CD14-positive monocyte (primary cell): ENCODE data around the gene R3HCC1L. TPM values are rescaled to one million over a fixed set of nuclear protein-coding genes. Genes with fewer than 3 reads are reported as not detected.

Source experiments
- DNase-seq, 3 donors: peaks; one replicate each; pipeline ENCODE4 v3.0.0-alpha.2; 2011 to 2022
- H2AFZ ChIP-seq: 2 replicates; pipeline ENCODE4 v1.6.0; 2012; ENCODE audit warnings: mild to moderate bottlenecking, low read depth, low read length, inconsistent platforms; ENCODE audit not compliant: insufficient read depth, poor library complexity, severe bottlenecking
- H3K27ac ChIP-seq, 2 donors: 1 replicate in 1 of 2; 2 replicates in 1 of 2; pipeline ENCODE4 v1.5.1; 2012 to 2013; ENCODE audit warnings: low read length in 2 of 2, control low read depth in 1 of 2, inconsistent platforms in 1 of 2, low read depth in 1 of 2, mild to moderate bottlenecking in 1 of 2
- H3K27me3 ChIP-seq, 2 donors: one replicate each; pipeline versions ENCODE4 v1.6.0 to v1.6.1; 2011 to 2013; ENCODE audit warnings: low read length in 2 of 2; ENCODE audit not compliant: control insufficient read depth in 2 of 2, insufficient read depth in 2 of 2
- H3K36me3 ChIP-seq, 2 donors: replicated peaks in 1 of 2; 1 replicate in 1 of 2; 2 replicates in 1 of 2; pipeline versions ENCODE4 v1.5.1 to v1.6.1; 2012 to 2013; ENCODE audit warnings: low read length in 2 of 2, control low read depth in 1 of 2, inconsistent platforms in 1 of 2, mild to moderate bottlenecking in 1 of 2; ENCODE audit not compliant: insufficient read depth in 2 of 2, control insufficient read depth in 1 of 2
- H3K4me1 ChIP-seq, 2 donors: 1 replicate in 1 of 2; 2 replicates in 1 of 2; pipeline versions ENCODE4 v1.5.1 to v1.6.1; 2012 to 2013; ENCODE audit warnings: low read length in 2 of 2, control low read depth in 1 of 2, inconsistent platforms in 1 of 2, mild to moderate bottlenecking in 1 of 2, moderate library complexity in 1 of 2; ENCODE audit not compliant: insufficient read depth in 2 of 2, control insufficient read depth in 1 of 2
- H3K4me2 ChIP-seq: replicated peaks from 2 replicates; pipeline ENCODE3; 2012; ENCODE audit warnings: low read length, moderate library complexity, mild to moderate bottlenecking; ENCODE audit not compliant: poor library complexity, severe bottlenecking; ENCODE audit errors: extremely low read depth
- H3K4me3 ChIP-seq, 3 experiments: fragments of 200-600 bp in 1 of 3; sonication (generic) in 1 of 3; replicated peaks in 1 of 3; 1 replicate in 2 of 3; 2 replicates in 1 of 3; pipeline ENCODE4 v1.5.1; 2011 to 2013; ENCODE audit warnings: low read length in 3 of 3, mild to moderate bottlenecking in 3 of 3, control low read depth in 2 of 3, low read depth in 2 of 3, inconsistent platforms in 1 of 3, moderate library complexity in 1 of 3
- H3K79me2 ChIP-seq: 2 replicates; pipeline ENCODE4 v1.6.0; 2012; ENCODE audit warnings: mild to moderate bottlenecking, control low read depth, inconsistent platforms, low read length, moderate library complexity; ENCODE audit not compliant: insufficient read depth
- H3K9ac ChIP-seq: 2 replicates; pipeline ENCODE4 v1.6.0; 2017; ENCODE audit warnings: low read length, mild to moderate bottlenecking; ENCODE audit not compliant: insufficient read depth, poor library complexity, severe bottlenecking
- H3K9me3 ChIP-seq, 2 donors: replicated peaks in 1 of 2; 1 replicate in 1 of 2; 2 replicates in 1 of 2; pipeline versions ENCODE4 v1.5.1 to v1.6.1; 2012 to 2013; ENCODE audit warnings: low read length in 2 of 2, control low read depth in 1 of 2; ENCODE audit not compliant: control insufficient read depth in 1 of 2, insufficient read depth in 1 of 2
- H4K20me1 ChIP-seq: 2 replicates; pipeline ENCODE4 v1.6.0; 2012; ENCODE audit warnings: mild to moderate bottlenecking, low read length, control low read depth, moderate library complexity; ENCODE audit not compliant: insufficient read depth
- H3K27ac Mint-ChIP-seq, 7 donors: one replicate each; pipeline ENCODE4 v1.8.0; 2020; ENCODE audit warnings: mild to moderate bottlenecking in 7 of 7, mixed read lengths in 7 of 7, moderate library complexity in 6 of 7, inconsistent platforms in 2 of 7
- H3K27me3 Mint-ChIP-seq, 3 donors: one replicate each; pipeline ENCODE4 v1.8.0; 2021 to 2022; ENCODE audit warnings: low read depth in 3 of 3, mild to moderate bottlenecking in 3 of 3, mixed read lengths in 3 of 3, moderate library complexity in 3 of 3, inconsistent platforms in 1 of 3
- H3K36me3 Mint-ChIP-seq, 2 donors: one replicate each; pipeline ENCODE4 v1.8.0; 2020; ENCODE audit warnings: mixed read lengths in 2 of 2, inconsistent platforms in 1 of 2, mild to moderate bottlenecking in 1 of 2
- H3K4me1 Mint-ChIP-seq: one replicate; pipeline ENCODE4 v1.8.0; 2020; ENCODE audit warnings: mild to moderate bottlenecking, mixed read lengths
- H3K4me3 Mint-ChIP-seq, 2 donors: one replicate each; pipeline ENCODE4 v1.8.0; 2020; ENCODE audit warnings: mild to moderate bottlenecking in 2 of 2, mixed read lengths in 2 of 2, moderate library complexity in 1 of 2
- H3K9me3 Mint-ChIP-seq, 7 donors: one replicate each; pipeline ENCODE4 v1.8.0; 2020 to 2022; ENCODE audit warnings: mixed read lengths in 7 of 7, mild to moderate bottlenecking in 6 of 7, moderate library complexity in 6 of 7, inconsistent platforms in 2 of 7
- WGBS: methylation state at CpG from one replicate; pipeline ENCODE4 v1.1.5; 2013; ENCODE audit warnings: missing lambda C conversion rate; ENCODE audit not compliant: insufficient coverage; 5-methylcytosine and 5-hydroxymethylcytosine counted together
- intact Hi-C, 2 donors: fragments of 100-400 bp; cut with micrococcal nuclease; formaldehyde crosslinking; loops; one replicate each; pipeline versions ENCODE4 v1.15.0 to v1.15.1; 2023
- polyA plus RNA-seq, 3 donors: library from polyadenylated mRNA; depleted of rRNA in 1 of 3; unstranded in 2 of 3; stranded (reverse) in 1 of 3; fragments of 300-500 nt in 2 of 3; fragments of >200 nt in 1 of 3; fragmentation: Illumina TruSeq in 2 of 3; gene quantifications; 1 replicate in 2 of 3; 2 replicates in 1 of 3; pipeline ENCODE4 v1.2.3, GENCODE V29; 2012 to 2021
- TF ChIP-seq, protein P1 (sequence below): fragments of 200-600 bp; IDR thresholded peaks from one replicate; pipeline ENCODE4 v1.8.0; 2022; ENCODE audit warnings: antibody characterized with exemption, mild to moderate bottlenecking

The R3HCC1L gene
- polyA plus RNA-seq, 3 donors = 2.6 to 13.8 (median 2.7) TPM

DNA sequence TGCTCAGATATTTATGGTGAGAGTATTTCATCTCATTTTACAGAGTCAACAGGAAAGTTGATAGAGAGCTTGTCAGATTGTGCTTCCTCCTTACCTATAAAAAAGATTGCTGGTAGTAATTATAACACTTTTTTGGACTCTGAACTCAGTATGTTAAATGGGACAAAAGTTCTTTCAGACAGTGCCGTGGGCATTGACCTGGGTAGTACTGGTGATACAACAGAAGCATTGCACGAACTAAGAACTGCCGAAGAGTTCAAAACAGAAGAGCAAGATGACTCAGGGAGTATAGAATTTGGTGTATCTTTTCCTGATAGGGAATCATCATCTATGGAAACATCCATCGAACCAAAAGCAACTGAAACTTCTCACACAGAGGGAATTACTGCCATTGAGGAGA is 75.0 kb downstream of the R3HCC1L start:
- peaks cover 93% of the 10 kb centered on the region for H4K20me1 ChIP-seq
- no peak overlapping the region for H3K4me2 ChIP-seq
- H3K27me3 Mint-ChIP-seq = no peaks in the 10 kb centered on the region
- peak overlapping the region in 1 of 7 donors; percentile 27 for H3K27ac Mint-ChIP-seq
- DNase-seq = no peak
- H3K79me2 ChIP-seq = peaks cover 16% of the 10 kb centered on the region
- intact Hi-C loops = no loop called here
- H3K9ac ChIP-seq = no peak overlapping the region
- WGBS = 100% methylated on average over 1 of the region's 4 CpGs
- no peaks in the 10 kb centered on the region for H3K9me3 ChIP-seq
- no peak overlapping the region for H3K4me3 Mint-ChIP-seq
- H3K27ac ChIP-seq = no peak overlapping the region
- no peaks in the 10 kb centered on the region for H3K27me3 ChIP-seq
- no peak overlapping the region for H2AFZ ChIP-seq
- TF ChIP-seq, protein P1, sequence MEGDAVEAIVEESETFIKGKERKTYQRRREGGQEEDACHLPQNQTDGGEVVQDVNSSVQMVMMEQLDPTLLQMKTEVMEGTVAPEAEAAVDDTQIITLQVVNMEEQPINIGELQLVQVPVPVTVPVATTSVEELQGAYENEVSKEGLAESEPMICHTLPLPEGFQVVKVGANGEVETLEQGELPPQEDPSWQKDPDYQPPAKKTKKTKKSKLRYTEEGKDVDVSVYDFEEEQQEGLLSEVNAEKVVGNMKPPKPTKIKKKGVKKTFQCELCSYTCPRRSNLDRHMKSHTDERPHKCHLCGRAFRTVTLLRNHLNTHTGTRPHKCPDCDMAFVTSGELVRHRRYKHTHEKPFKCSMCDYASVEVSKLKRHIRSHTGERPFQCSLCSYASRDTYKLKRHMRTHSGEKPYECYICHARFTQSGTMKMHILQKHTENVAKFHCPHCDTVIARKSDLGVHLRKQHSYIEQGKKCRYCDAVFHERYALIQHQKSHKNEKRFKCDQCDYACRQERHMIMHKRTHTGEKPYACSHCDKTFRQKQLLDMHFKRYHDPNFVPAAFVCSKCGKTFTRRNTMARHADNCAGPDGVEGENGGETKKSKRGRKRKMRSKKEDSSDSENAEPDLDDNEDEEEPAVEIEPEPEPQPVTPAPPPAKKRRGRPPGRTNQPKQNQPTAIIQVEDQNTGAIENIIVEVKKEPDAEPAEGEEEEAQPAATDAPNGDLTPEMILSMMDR = no peak
- peaks cover 44% of the 10 kb centered on the region in 2 donors for H3K36me3 Mint-ChIP-seq
- H3K4me1 Mint-ChIP-seq = peaks cover 3% of the 10 kb centered on the region
- no peaks in the 10 kb centered on the region for H3K9me3 Mint-ChIP-seq
- peaks cover 24 to 58% of the 10 kb centered on the region in 2 donors for H3K36me3 ChIP-seq
- no peaks in the 10 kb centered on the region for H3K4me1 ChIP-seq
- no peak overlapping the region for H3K4me3 ChIP-seq

DNA sequence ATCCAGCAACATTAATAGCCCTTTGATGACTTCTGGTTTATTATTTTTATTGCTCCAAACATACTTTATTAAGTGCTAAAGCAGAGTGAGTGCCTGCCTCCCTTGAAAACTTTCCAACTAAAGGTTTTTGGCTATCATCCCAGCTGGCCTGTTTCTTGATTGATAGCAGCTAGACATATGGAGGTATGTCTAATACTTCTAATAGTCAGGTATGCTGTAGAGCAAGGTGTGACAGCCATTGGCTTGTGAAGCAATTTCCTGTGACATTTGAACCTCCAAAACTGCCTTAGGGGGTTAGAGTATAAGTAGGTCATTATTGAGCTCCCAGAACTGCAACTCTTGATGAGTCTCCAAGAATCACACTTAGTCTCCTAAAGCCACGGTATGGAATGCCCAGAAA is 77.7 kb downstream of the R3HCC1L start:
- H2AFZ ChIP-seq = no peak overlapping the region
- TF ChIP-seq, protein P1 = no peak
- no peaks in the 10 kb centered on the region for H3K4me1 ChIP-seq
- no peaks in the 10 kb centered on the region for H3K27me3 ChIP-seq
- H3K9ac ChIP-seq = no peak overlapping the region
- peaks cover 22% of the 10 kb centered on the region for H3K79me2 ChIP-seq
- DNase-seq = no peak
- no peak overlapping the region for H3K27ac ChIP-seq
- Mint-ChIP-seq H3K27me3 (no peaks in the 10 kb centered on the region), H3K4me1 (peaks cover 3% of the 10 kb centered on the region), H3K9me3 (no peaks in the 10 kb centered on the region), H3K4me3 (no peak overlapping the region), H3K27ac (no peak overlapping the region), H3K36me3 (peaks cover 46 to 57% of the 10 kb centered on the region in 2 donors)
- no peak overlapping the region for H3K4me2 ChIP-seq
- H3K4me3 ChIP-seq = no peak overlapping the region
- peaks cover 26 to 62% of the 10 kb centered on the region in 2 donors for H3K36me3 ChIP-seq
- intact Hi-C loops = no loop called here
- H3K9me3 ChIP-seq = no peaks in the 10 kb centered on the region
- peaks cover 96% of the 10 kb centered on the region for H4K20me1 ChIP-seq
- no CpG with 5 or more reads among the region's 1 CpG for whole genome bisulfite sequencing
